ENCODE results near the gene SMCO3. TPM values are rescaled to one million over a fixed set of nuclear protein-coding genes. Genes with fewer than 3 reads are reported as not detected.

SMCO3 gene
- total RNA-seq (2022; extraction: Qiagen RNA extraction) = 0.08 to 0.10 TPM in 2 of 5 replicates, not detected in the others

DNA sequence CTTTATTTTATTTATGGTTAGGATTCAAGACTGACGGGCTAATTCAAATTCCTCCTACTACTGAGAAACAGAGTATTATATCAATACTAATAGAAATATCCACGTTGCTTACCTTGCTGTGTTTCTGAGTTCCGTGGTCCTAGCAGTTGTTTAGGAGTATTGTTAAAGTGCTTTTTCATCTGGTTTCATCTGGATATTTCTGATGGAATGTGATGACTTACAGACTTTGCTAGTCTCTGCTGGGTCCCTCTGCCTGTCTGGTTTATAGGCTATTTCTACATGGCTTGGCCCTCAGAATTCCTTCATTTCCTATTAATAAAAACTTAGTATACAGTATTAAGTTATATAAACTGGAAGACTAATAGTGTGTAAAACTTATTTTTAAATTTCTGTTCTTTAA lies at the start of gene SMCO3:
TSS of gene SMCO3 (minus strand) at position 169 of the 400 bp plus-strand sequence. CDS start 7,502 bp downstream, outside the sequence.

DNA sequence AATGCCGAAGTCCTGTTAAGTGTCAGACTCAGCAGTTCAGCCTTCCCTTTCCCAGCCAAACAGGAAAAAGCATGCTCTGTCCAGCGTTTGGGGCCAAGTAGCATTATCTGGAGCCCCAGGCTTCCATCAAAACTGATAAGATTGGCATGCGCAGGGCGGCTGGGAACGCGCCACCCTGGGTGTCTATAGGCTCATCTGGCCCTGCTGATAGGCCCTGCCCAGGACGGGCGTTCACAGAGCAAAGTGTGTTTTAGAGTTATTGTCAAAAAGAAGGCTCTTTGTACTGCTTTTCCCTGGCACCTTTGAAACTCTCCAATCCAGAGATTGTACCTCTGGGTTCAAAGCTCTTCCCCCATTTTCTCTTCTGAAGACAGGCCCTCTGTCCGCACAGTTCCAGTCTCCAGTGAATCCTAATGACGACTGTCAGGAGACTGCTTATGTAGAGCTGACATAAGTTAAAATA lies 29.5 kb upstream of the SMCO3 start, which contains the start of gene ART4:
TSS of gene ART4 (minus strand) at position 102 of the 463 bp plus-strand sequence. CDS start 413 bp downstream, outside the sequence.

DNA sequence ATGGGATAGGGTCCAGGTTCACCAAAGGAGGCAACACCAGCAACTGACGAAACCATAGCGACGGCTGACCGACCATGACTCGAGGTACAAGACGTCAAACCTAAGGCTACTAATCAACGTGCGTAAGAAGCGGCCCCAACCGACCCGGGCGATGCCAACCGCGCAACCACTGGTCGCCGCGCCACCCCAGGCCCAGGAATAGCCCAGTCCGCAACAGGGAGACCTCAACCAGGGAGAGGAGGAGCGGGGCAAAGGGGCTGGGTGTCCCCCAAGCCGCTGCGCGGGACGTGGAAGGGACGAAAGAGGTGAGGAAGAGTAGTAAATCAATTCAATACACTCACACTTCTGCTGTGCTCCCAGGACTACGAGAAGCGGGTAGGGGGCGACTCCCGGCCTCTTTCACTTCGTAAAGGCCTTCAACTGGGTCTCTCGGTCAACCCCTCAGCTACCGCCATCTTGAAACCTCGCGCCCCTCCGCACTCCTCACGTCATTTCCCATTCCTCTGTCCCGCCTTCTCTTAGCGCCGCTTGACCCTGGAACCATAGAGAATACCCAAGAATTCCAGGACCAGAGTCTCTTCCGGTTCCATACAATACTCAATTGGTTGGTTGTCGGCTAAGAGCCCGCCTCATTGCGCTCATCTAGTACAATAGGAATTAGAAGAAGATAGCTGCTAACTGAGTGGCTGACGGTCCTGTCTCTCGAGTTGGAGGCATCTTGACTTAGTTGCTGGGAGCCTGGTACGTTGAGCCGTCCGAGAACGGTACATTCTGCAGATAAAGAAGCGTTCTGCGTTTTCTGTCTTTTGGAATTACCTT lies 10.8 kb downstream of the SMCO3 start, which contains the start of the genes C12orf60 and WBP11:
TSS of gene C12orf60 (plus strand) at position 660 of the 819 bp plus-strand sequence. CDS start 19,266 bp downstream, outside the sequence.
TSS of gene WBP11 (minus strand) at position 468 of the 819 bp plus-strand sequence. CDS start 2,095 bp downstream, outside the sequence.

Other genes with a start within 250 kb of the SMCO3 start
- 4.0 to 7.4 TPM (median 5.0 TPM) in 5 replicates for gene PLBD1, start 246.3 kb downstream of the SMCO3 start, total RNA-seq (2022; extraction: Qiagen RNA extraction)
- gene GUCY2C, start 117.6 kb downstream of the SMCO3 start, total RNA-seq (2022; extraction: Qiagen RNA extraction) = not detected in 5 replicates
- gene WBP11, start 10.7 kb downstream of the SMCO3 start, total RNA-seq (2022; extraction: Qiagen RNA extraction) = 47.9 to 53.3 TPM (median 48.3 TPM) in 5 replicates
- gene C12orf60, start 10.5 kb downstream of the SMCO3 start, total RNA-seq (2022; extraction: Qiagen RNA extraction) = 1.8 to 2.0 TPM (median 1.8 TPM) in 5 replicates
- not detected in 5 replicates for gene ART4, start 29.3 kb upstream of the SMCO3 start, total RNA-seq (2022; extraction: Qiagen RNA extraction)
- gene MGP, start 71.7 kb upstream of the SMCO3 start, total RNA-seq (2022; extraction: Qiagen RNA extraction) = not detected in 5 replicates
- gene ERP27, start 124.4 kb upstream of the SMCO3 start, total RNA-seq (2022; extraction: Qiagen RNA extraction) = not detected in 5 replicates
- gene ARHGDIB, start 147.4 kb upstream of the SMCO3 start, total RNA-seq (2022; extraction: Qiagen RNA extraction) = 1.1 to 1.9 TPM (median 1.2 TPM) in 5 replicates
- gene PDE6H, start 158.9 kb upstream of the SMCO3 start, total RNA-seq (2022; extraction: Qiagen RNA extraction) = not detected in 5 replicates

Measured in A549 treated with Mapracorat at 1 μM for 4 hours (cell line).